Heart left ventricle (tissue), 16 donors: Measurements from ENCODE around the gene TBC1D8. TPM values are rescaled to one million over a fixed set of nuclear protein-coding genes. Genes with fewer than 3 reads are reported as not detected.
A peak's percentile ranks its signal among the peaks of the same experiment; 100 is the strongest.

Source experiments
- ATAC-seq, 4 donors: fragments of 200-7000 bp; cut with Tn5 transposase; one replicate each; pipeline ENCODE4 v1.9.1; 2020 to 2022; ENCODE audit warnings: moderate library complexity in 4 of 4, mild to moderate bottlenecking in 3 of 4, moderate number of reproducible peaks in 1 of 4
- DNase-seq, 5 donors: peaks; one replicate each; pipeline ENCODE4 v3.0.0-alpha.2; 2020
- H3K27ac ChIP-seq, 12 donors: fragments of 200-600 bp; sonication (generic) in 4 of 12; one replicate each; pipeline versions ENCODE4 v1.5.0 to v1.8.0; 2016 to 2022; ENCODE audit warnings: mild to moderate bottlenecking in 2 of 12
- H3K27me3 ChIP-seq, 9 donors: fragments of 200-600 bp; sonication (generic) in 2 of 9; one replicate each; pipeline versions ENCODE4 v1.5.1 to v1.8.0; 2016 to 2022; ENCODE audit warnings: mild to moderate bottlenecking in 3 of 9
- H3K36me3 ChIP-seq, 9 donors: fragments of 200-600 bp; sonication (generic) in 2 of 9; one replicate each; pipeline versions ENCODE4 v1.5.0 to v1.8.0; 2018 to 2022; ENCODE audit warnings: mild to moderate bottlenecking in 2 of 9
- H3K4me1 ChIP-seq, 12 donors: fragments of 200-600 bp; sonication (generic) in 4 of 12; one replicate each; pipeline versions ENCODE4 v1.5.0 to v1.8.0; 2016 to 2022; ENCODE audit warnings: mild to moderate bottlenecking in 3 of 12
- H3K4me3 ChIP-seq, 12 donors: fragments of 200-600 bp; sonication (generic) in 4 of 12; one replicate each; pipeline versions ENCODE4 v1.5.0 to v1.8.0; 2017 to 2022; ENCODE audit warnings: mild to moderate bottlenecking in 9 of 12, moderate library complexity in 4 of 12
- H3K9me3 ChIP-seq, 12 donors: fragments of 200-600 bp; sonication (generic) in 4 of 12; one replicate each; pipeline versions ENCODE4 v1.5.0 to v1.8.0; 2016 to 2022; ENCODE audit warnings: mild to moderate bottlenecking in 1 of 12
- POLR2A ChIP-seq, 2 donors: fragments of 450-650 bp; IDR thresholded peaks; one replicate each; pipeline ENCODE4 v1.6.1; 2017; ENCODE audit warnings: antibody characterized with exemption in 2 of 2, mild to moderate bottlenecking in 2 of 2, moderate library complexity in 2 of 2
- whole genome bisulfite sequencing, 4 donors: extraction: QIAGEN DNeasy Blood & Tissue Kit in 2 of 4; methylation state at CpG; one replicate each; pipeline versions ENCODE4 v1.1.5 to v1.1.7; 2013 to 2018; 5-methylcytosine and 5-hydroxymethylcytosine counted together
- intact Hi-C, 10 donors: fragments of 100-400 bp; cut with DNase I; formaldehyde crosslinking; loops; one replicate each; pipeline versions ENCODE4 v1.11.1 to v1.14.2; 2022
- polyA plus RNA-seq, 2 donors: library from polyadenylated mRNA; stranded (reverse); fragments of 200-250 nt; gene quantifications; one replicate each; pipeline ENCODE4 v1.2.3, GENCODE V29; 2013
- total RNA-seq, 9 donors: library from RNA; depleted of rRNA in 2 of 9; stranded (reverse); fragments of >200 nt in 2 of 9; fragmentation: NEBNext Ultra II Directional in 3 of 9; extraction: Animal tissue kit (Norgen Biotek cat#: 25700) in 3 of 9; gene quantifications; one replicate each; pipeline versions ENCODE4 v1.1.0 to v1.2.4, GENCODE V29; 2016 to 2023
- TF ChIP-seq, protein P1 (sequence below), 12 donors: fragments of 200-600 bp; sonication (generic) in 4 of 12; IDR thresholded peaks; one replicate each; pipeline versions ENCODE4 v1.5.0 to v1.8.0; 2018 to 2022; ENCODE audit warnings: antibody characterized with exemption in 12 of 12, mild to moderate bottlenecking in 5 of 12
- donor health status: ischemic (EF 13 %, LVEDD 7.1; RV severe dilation, severe dysfunction).
- donor health status: healthy with polysubstance abuse.
- donor health status: DM: no; HTN: yes; CAD: no.
- donor health status: DM: no; HTN: no; CAD: no.
- donor health status: ischemic (EF 25% LVEDD 6.9; RV normal size, moderate dysfunction).
- donor health status: ischemic (EF 25% LVEDD 5.7; RV mildly dilated, moderate dysfunction).
- donor health status: healthy.
- donor health status: DM: yes; HTN: yes; CAD: no.
- donor health status: ischemic (EF 35%, LVEDD 5.7; RV mildly dilated, moderate dysfunction).
- donor health status: nonischemic (EF 11% LVEDD 7.7; RV severe dilation, severe dysfunction).
- donor health status: DM: yes; HTN: yes; CAD: no.
- donor health status: PGD.
- donor health status: ischemic (EF 29% LVEDD 5.4; RV normal size, mild dysfunction).
- donor health status: nonischemic (EF 23%, LVEDD 6.1; RV moderate dilation, normal function).

TBC1D8 gene
- total and polyA plus RNA-seq, 11 donors = 30.1 to 61.7 (median 42.9) TPM

DNA sequence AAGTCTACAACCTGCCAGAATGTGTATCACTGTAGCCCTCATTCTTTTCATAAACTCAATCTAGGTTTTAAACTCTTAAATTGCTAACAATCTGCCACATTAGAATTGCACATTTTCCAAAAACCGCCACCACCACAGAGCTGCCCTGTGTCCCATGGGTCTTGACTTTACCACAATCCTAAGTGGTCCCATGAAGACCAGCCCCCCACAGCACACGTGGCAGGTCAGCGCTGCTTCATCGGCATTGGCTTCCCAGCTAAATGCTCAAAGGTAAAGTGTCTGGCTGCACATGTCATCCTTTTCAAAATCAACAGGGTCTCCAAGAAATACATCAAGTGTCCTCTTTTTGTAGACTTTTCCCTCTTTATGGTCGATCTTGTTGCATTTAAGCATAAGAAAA, 2.4 kb downstream of the TBC1D8 start:
- DNase-seq (no peak), ATAC-seq (no peak)
- Histone ChIP-seq H3K4me1 (peaks cover 3 to 88% (median 60%) of the 10 kb centered on the region in 12 donors), H3K27me3 (no peaks in the 10 kb centered on the region), H3K9me3 (no peaks in the 10 kb centered on the region), H3K27ac (peak overlapping the region in 4 of 12 donors; percentile 79 to 94 (median 92)), H3K36me3 (no peaks in the 10 kb centered on the region), H3K4me3 (peak overlapping the region in 5 of 12 donors; percentile 78 to 86 (median 84))
- TF ChIP-seq POLR2A (IDR thresholded peaks at IDR 0.05) = no peak
- TF ChIP-seq, protein P1, sequence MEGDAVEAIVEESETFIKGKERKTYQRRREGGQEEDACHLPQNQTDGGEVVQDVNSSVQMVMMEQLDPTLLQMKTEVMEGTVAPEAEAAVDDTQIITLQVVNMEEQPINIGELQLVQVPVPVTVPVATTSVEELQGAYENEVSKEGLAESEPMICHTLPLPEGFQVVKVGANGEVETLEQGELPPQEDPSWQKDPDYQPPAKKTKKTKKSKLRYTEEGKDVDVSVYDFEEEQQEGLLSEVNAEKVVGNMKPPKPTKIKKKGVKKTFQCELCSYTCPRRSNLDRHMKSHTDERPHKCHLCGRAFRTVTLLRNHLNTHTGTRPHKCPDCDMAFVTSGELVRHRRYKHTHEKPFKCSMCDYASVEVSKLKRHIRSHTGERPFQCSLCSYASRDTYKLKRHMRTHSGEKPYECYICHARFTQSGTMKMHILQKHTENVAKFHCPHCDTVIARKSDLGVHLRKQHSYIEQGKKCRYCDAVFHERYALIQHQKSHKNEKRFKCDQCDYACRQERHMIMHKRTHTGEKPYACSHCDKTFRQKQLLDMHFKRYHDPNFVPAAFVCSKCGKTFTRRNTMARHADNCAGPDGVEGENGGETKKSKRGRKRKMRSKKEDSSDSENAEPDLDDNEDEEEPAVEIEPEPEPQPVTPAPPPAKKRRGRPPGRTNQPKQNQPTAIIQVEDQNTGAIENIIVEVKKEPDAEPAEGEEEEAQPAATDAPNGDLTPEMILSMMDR (IDR thresholded peaks at IDR 0.05) = no peak
- intact Hi-C loops = loop anchor here in 3 of 10 donors (1.0 to 5.0 kb wide), 4 partner anchors 22 to 86 kb away; no protein-coding TSS in a partner anchor
- 85 to 89% (median 87%) methylated on average over 5 of the region's 5 CpGs for WGBS, 4 donors

DNA sequence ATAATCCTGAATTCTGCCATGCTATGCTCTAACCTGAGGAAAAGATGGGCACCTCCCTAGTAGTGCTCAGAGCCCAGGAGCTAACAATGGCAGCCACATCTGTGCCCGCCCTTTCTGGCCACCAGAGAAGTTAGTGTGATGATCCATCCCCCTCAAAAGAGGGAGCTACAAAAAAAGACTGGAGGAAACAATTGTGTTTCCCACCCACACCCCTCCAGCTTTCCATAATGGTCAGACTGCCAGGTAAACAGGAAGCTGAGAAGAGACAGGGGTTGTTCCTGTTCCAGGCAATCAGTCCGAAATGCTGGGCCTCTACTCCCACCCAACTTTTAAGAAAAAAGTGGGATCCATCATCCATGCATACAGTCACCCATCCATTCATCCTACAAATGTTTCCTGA, 3.2 kb downstream of the TBC1D8 start:
- TF ChIP-seq POLR2A (IDR thresholded peaks at IDR 0.05) = no peak
- TF ChIP-seq, protein P1 (IDR thresholded peaks at IDR 0.05) = no peak
- Histone ChIP-seq H3K9me3 (no peaks in the 10 kb centered on the region), H3K4me3 (no peak overlapping the region), H3K27ac (peak overlapping the region in 2 of 12 donors; percentile 13 to 19), H3K4me1 (peaks cover 3 to 82% (median 54%) of the 10 kb centered on the region in 12 donors), H3K27me3 (no peaks in the 10 kb centered on the region), H3K36me3 (no peaks in the 10 kb centered on the region)
- intact Hi-C loops = loop anchor here in 3 of 10 donors (1.0 to 5.0 kb wide), 4 partner anchors 21 to 86 kb away; no protein-coding TSS in a partner anchor
- 56 to 83% (median 64%) methylated on average over 2 of the region's 2 CpGs for WGBS, 4 donors
- ATAC-seq (no peak), DNase-seq (no peak)

DNA sequence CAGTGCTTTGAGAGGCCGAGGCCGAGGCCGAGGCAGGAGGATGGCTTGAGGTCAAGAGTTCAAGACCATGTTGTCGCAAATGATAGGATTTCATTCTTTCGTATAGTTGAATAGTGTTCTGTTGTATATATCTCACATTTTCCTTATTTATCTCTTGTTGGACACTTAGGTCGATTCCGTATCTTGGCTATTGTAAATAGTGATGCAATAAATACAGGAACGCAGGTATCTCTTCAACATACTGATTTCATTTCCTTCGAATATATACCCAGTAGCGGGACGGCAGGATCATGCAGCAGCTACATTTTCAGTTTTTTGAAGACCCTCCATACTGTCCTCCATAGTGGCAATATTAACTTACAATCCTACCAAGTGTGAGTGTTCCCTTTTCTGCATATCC, 4.1 kb downstream of the TBC1D8 start:
- H3K27me3 ChIP-seq = no peaks in the 10 kb centered on the region
- ATAC-seq (no peak), DNase-seq (no peak)
- 92 to 95% (median 94%) methylated on average over 11 of the region's 11 CpGs for WGBS, 4 donors
- no peak overlapping the region for H3K4me3 ChIP-seq
- no peaks in the 10 kb centered on the region for H3K36me3 ChIP-seq
- peaks cover 3 to 73% (median 45%) of the 10 kb centered on the region in 12 donors for H3K4me1 ChIP-seq
- peaks cover 0 to 6% (median 0%) of the 10 kb centered on the region in 12 donors for H3K9me3 ChIP-seq
- TF ChIP-seq, protein P1 (IDR thresholded peaks at IDR 0.05) = no peak
- TF ChIP-seq POLR2A (IDR thresholded peaks at IDR 0.05) = no peak
- intact Hi-C loops = loop anchor here in 2 of 10 donors (5.0 kb wide), 2 partner anchors 35 to 85 kb away; no protein-coding TSS in a partner anchor
- peak overlapping the region in 1 of 12 donors; percentile 13 for H3K27ac ChIP-seq

DNA sequence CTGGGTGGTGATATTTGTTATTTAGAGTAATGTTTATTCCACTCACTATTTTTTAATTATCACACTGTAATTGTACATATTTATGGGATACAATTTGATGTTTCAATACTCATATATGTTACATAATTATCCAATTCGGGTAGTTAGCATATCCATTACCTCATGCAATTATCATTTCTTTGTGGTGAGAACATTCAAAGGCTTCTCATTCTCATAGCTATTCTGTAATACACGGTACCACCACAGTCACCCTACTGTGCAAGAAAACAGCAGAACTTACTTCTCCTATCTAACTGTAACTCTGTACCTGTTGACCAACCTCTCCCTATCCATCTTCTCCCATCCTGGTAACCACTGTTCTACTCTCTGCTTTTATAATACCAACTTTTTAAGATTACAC, 4.6 kb downstream of the TBC1D8 start:
- H3K36me3 ChIP-seq = no peaks in the 10 kb centered on the region
- intact Hi-C loops = loop anchor here in 2 of 10 donors (5.0 kb wide), 2 partner anchors 34 to 84 kb away; no protein-coding TSS in a partner anchor
- ATAC-seq (no peak), DNase-seq (no peak)
- no peak overlapping the region for H3K4me3 ChIP-seq
- 54 to 69% (median 67%) methylated on average over 2 of the region's 2 CpGs for WGBS, 4 donors
- peaks cover 3 to 68% (median 41%) of the 10 kb centered on the region in 12 donors for H3K4me1 ChIP-seq
- no peaks in the 10 kb centered on the region for H3K27me3 ChIP-seq
- peaks cover 0 to 8% (median 0%) of the 10 kb centered on the region in 12 donors for H3K9me3 ChIP-seq
- TF ChIP-seq, protein P1 (IDR thresholded peaks at IDR 0.05) = no peak
- no peak for TF ChIP-seq POLR2A (IDR thresholded peaks at IDR 0.05)
- H3K27ac ChIP-seq = no peak overlapping the region
